DMS53 treated with DMSO at 0.1 percent for 48 hours (cell line): ENCODE data around the gene CSF3R.

Experiments
- DNase-seq: peaks from one replicate; lab custom pipeline; 2025; ENCODE audit not compliant: unreplicated experiment; lab: John Stamatoyannopoulos, UW

The CSF3R gene

GRCh38 chr1:36482724-36483388 is at the start of gene CSF3R:
TSS of gene CSF3R (minus strand) at chr1:36482913. CDS start at chr1:36479496, 3,417 bp downstream.
- no peak for DNase-seq

- DNase-seq: no peak
Observed at GRCh38 chr1:36531833-36532232, 49.1 kb upstream of the CSF3R start.

- no peak for DNase-seq
Observed at GRCh38 chr1:36530791-36531190, 48.1 kb upstream of the CSF3R start.

- no peak for DNase-seq
Observed at GRCh38 chr1:36530261-36530660, 47.5 kb upstream of the CSF3R start.

GRCh38 chr1:36529769-36530260 is 47.1 kb upstream of the CSF3R start:
- no peak for DNase-seq

- no peak for DNase-seq
Observed at GRCh38 chr1:36528361-36529349, 45.9 kb upstream of the CSF3R start.

GRCh38 chr1:36525166-36525565 is 42.5 kb upstream of the CSF3R start:
- DNase-seq: no peak

GRCh38 chr1:36524359-36525062 is 41.8 kb upstream of the CSF3R start:
- DNase-seq: no peak

- DNase-seq: no peak
Observed at GRCh38 chr1:36523850-36524249, 41.1 kb upstream of the CSF3R start.

GRCh38 chr1:36523230-36523495 is 40.5 kb upstream of the CSF3R start:
- no peak for DNase-seq

- no peak for DNase-seq
Observed at GRCh38 chr1:36522461-36523229, 39.9 kb upstream of the CSF3R start.

- DNase-seq: no peak
Observed at GRCh38 chr1:36522021-36522420, 39.3 kb upstream of the CSF3R start.

- no peak for DNase-seq
Observed at GRCh38 chr1:36520771-36521420, 38.2 kb upstream of the CSF3R start.

- no peak for DNase-seq
Observed at GRCh38 chr1:36520056-36520455, 37.3 kb upstream of the CSF3R start.

GRCh38 chr1:36517011-36517771 is 34.5 kb upstream of the CSF3R start:
- no peak for DNase-seq

- peak; percentile 34 for DNase-seq
Observed at GRCh38 chr1:36516372-36517010, 33.8 kb upstream of the CSF3R start.

- no peak for DNase-seq
Observed at GRCh38 chr1:36515315-36516138, 32.8 kb upstream of the CSF3R start.

GRCh38 chr1:36514501-36514900 is 31.8 kb upstream of the CSF3R start:
- DNase-seq: no peak
